Measurements from ENCODE around the gene PRXL2A. TPM values are rescaled to one million over a fixed set of nuclear protein-coding genes. Genes with fewer than 3 reads are reported as not detected.

The PRXL2A gene
- total RNA-seq, 1 experiment from 2014 or later: 122 TPM

DNA sequence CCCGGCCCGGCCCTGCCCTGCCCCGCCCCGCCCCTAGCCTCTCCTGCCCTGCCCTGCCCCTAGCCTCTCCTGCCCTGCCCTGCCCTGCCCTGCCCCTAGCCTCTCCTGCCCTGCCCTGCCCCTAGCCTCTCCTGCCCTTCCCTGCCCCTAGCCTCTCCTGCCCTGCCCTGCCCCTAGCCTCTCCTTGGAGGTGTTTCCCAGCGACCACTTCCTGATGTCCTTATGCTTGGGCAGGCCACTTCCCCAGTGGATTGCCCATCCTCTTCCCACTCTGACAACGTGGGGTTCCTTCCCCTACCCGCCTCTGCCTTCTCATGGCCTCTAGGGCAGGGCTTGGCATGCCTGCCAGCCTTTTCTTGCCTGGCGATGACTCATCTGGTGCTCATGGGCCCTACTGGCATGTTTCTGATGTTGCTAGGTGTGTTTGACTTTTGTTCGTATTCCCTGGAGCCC, 21.2 kb downstream of the PRXL2A start:
- DNase-seq (ENCODE audit: low read depth, low spot score): no peak
- in situ Hi-C loops (cut with HindIII; ENCODE audit: low pct_unique_long_range_greater_than_20kb, low sequenced_read_pairs): no loop called here

DNA sequence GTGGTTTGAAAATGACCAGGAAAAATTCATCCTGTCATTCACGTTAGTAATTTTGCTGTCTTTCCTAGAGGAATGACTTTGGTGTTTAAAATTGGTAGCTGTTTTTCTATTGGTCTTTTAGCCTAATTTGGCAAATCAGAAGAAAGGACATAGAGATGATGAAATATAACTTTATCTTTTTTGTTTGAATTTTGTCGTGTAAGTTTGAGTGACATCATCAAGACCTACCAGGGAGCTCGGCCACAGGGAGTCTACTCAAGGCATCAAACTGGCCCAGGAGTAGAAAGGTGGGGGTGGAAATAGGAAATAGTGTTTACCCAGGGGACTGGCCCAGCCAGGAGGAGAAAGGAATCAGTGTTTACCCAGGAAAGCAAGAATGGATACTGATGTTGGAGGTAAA, 24.8 kb downstream of the PRXL2A start:
- in situ Hi-C loops (cut with HindIII; ENCODE audit: low pct_unique_long_range_greater_than_20kb, low sequenced_read_pairs): no loop called here
- DNase-seq (ENCODE audit: low read depth, low spot score): no peak

DNA sequence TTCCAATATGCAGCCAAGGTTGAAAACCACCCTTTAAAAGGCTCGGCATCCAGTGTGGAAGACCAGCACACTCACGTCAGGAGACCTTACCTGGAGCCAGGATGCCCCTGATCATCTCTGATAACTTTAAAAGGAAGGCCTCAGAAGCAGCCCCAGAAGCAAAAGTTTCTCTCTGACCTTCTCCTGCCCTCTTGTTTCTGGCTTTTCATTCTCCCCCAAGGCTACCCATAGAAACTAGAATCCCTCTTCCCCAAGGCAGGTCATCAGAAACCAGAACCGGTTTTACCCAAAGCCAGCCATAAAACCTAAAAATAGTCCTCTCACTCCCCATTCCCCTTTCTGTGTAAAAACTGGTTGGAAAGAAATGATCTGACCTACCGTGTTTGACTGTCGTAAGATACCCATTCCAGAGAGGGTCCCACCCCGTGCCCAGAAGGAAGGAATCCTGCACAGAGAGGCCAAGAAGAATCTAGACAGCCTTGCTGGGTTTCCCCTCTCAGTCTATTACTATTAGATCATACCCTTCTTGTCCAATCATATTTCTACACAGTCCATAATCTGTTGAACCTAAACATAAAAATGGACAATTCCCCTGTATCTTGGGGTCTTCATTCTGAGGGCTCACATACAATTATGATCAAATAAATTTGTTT, 28.2 kb downstream of the PRXL2A start:
- in situ Hi-C loops (cut with HindIII; ENCODE audit: low pct_unique_long_range_greater_than_20kb, low sequenced_read_pairs): no loop called here
- no peak for DNase-seq (ENCODE audit: low read depth, low spot score)

DNA sequence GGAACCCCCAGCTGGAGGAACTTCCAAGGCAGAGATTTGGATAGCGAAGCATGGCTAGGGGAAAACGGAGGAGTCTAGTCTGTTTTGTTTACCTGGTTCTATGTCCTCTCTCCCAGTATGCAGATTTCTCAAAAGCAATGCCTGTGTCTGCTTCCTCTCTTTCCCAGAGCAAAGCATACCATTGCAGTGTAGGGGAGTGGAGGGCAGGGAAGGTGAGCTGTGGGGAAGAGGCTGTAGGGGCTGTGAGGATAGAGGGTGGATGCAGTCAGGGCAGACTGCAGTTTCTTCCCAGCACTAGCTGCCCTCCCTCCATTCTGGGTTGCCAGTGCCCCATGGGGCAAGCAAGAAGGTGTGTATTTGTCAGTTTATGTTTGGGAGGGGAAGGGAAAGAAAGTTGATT, 28.9 kb downstream of the PRXL2A start:
- in situ Hi-C loops (cut with HindIII; ENCODE audit: low pct_unique_long_range_greater_than_20kb, low sequenced_read_pairs): no loop called here
- no peak for DNase-seq (ENCODE audit: low read depth, low spot score)

DNA sequence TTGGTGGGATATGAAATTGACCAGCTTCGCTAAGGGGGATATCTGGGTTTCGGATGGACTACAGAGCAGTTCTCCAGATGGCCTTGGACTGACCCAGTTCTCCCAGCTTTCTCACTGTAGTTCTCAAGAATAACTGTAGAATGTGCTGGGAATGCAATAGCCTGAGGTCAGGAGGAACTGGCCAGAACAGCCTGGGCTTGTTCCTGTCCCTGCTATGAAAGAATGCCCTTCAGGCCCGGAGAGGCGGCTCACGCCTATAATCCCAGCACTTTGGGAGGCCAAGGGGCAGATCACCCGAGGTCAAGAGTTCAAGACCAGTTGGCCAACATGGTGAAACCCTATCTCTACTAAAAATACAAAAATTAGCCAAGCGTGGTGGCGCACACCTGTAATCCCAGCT, 33.5 kb downstream of the PRXL2A start:
- DNase-seq (ENCODE audit: low read depth, low spot score): no peak
- in situ Hi-C loops (cut with HindIII; ENCODE audit: low pct_unique_long_range_greater_than_20kb, low sequenced_read_pairs): no loop called here

DNA sequence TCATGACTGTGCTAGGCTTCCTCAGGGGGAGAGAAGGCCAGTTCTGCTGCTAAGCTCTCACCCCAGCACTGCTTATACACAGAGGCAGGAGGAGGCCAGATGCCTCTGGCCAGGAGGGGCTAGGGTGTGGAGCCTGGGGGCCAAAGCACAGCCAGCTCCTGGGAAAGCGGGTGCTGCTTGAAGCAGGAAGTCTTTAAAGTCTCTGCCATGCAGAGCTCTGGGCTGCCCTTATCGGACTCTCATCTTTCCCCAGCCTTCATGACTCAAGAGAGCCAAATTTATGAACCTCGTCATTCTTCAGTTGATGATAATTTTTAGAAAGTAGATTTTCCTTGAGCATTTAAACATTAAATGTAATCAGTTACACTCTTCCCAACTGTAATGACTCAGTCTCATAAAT, 34.5 kb downstream of the PRXL2A start:
- DNase-seq (ENCODE audit: low read depth, low spot score): no peak
- in situ Hi-C loops (cut with HindIII; ENCODE audit: low pct_unique_long_range_greater_than_20kb, low sequenced_read_pairs): no loop called here

DNA sequence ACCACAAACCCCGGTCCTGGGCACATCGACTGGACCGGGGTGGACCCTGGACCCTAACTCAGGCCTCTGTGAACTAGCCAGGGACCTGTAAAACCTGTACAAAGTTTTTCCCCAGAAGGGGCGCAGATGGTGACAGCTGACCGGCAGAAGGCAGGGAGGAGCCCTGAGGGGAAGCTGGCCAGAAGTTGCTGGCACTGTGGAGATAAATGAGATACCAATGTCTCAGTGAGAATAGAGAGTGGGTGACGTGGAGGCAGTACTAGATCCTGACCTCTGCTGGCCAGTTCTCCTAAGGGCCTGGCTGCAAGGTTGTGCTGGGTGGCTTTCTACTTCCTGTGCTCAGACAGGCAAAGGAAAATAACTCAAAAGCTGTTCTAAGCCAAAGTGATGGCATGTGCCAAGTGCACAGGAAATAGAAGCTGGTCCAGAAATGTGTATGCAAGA, 35.2 kb downstream of the PRXL2A start:
- DNase-seq (ENCODE audit: low read depth, low spot score): peak; percentile 69

DNA sequence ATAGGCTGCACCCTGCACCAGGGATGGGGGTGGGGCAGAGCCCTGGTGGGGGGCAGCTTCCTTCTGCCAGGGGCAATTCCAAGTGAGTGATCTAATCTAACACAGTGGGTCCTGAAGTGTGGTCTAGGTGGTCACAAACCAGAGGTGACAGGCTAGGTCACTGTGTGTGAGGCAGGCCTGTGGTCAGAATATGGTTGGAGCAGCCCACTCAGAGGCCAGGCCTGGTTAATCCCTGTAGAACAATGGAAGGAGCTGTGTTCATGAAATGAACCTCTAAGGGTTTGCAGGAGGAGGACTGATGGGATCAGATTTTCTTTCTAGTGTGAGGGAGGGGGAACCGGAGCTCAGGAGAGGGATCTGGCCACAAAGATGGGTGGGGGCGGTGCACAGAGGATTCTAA, 35.8 kb downstream of the PRXL2A start:
- DNase-seq (ENCODE audit: low read depth, low spot score): no peak
- in situ Hi-C loops (cut with HindIII; ENCODE audit: low pct_unique_long_range_greater_than_20kb, low sequenced_read_pairs): no loop called here

More for the DNA sequence above, 35.2 kb downstream of the PRXL2A start:
- in situ Hi-C loops (cut with HindIII; ENCODE audit: low pct_unique_long_range_greater_than_20kb, low sequenced_read_pairs): no loop called here

DNA sequence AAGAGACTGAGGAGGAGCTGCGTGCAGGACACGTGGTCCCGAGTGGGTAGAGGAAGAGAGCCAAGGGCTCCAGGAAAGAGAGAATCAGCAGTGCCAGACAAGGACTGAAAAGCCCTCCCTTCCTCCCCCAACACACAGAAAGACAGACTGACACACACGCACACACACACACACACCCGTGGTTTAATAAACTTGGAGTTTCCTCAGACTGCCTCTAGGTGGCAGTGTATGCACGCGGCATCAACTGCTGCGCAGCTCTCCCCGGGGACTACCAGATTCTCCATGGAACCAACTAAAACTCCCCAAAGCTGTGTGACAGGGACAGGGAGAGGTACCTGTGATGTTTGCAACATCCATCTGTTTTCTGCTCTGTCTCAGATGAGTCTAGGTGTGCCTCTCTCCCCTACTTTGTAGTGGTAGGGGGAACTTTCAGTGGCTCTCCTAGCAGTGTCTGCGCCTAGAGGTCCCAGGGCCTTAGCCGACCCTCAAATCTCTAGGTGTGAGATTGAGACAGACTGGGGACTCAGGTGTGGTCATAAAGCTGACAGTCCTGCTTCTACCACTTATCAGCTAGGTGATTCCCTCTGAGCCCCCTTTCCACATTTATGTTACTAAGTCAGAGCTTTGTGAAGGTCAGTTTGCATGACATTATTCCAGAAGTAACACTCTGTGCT, 36.4 kb downstream of the PRXL2A start:
- in situ Hi-C loops (cut with HindIII; ENCODE audit: low pct_unique_long_range_greater_than_20kb, low sequenced_read_pairs): no loop called here
- DNase-seq (ENCODE audit: low read depth, low spot score): peak; percentile 73

DNA sequence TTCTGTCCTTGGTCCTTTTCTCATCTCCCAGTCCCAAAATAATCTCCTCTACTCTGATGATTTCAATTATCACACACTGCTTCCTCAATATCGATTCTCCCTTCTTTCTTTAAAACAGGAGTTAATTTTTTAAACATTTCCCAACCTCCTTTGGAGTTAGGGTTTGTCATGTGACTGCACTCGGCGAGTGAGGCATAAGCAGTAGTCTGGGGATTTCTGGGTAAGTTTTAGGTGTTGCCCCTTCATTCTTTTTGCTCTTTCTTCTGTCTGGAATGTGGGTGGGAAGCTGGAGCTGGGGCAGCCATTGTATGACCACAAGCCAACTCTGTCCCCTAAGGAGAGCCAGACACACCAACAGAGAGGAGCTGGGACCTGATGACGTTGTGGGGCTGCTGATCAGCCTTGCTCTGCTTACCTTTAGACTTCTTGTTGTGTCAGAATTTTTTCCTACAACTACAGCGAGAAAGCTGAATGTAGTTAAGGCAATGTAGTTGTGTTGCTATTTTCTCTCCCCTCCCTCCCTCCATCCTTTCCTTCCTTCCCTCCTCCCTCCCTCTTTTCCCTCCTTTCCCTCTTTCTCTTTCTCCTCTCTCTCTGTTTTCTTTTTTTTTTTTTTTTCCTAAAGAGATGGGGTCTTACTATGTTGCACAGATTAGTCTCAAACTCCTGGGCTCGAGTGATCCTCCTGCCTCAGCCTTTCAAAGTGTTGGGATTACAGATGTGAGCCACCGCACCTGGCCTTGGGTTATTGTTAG, 39.3 kb downstream of the PRXL2A start:
- no peak for DNase-seq (ENCODE audit: low read depth, low spot score)
- in situ Hi-C loops (cut with HindIII; ENCODE audit: low pct_unique_long_range_greater_than_20kb, low sequenced_read_pairs): no loop called here

DNA sequence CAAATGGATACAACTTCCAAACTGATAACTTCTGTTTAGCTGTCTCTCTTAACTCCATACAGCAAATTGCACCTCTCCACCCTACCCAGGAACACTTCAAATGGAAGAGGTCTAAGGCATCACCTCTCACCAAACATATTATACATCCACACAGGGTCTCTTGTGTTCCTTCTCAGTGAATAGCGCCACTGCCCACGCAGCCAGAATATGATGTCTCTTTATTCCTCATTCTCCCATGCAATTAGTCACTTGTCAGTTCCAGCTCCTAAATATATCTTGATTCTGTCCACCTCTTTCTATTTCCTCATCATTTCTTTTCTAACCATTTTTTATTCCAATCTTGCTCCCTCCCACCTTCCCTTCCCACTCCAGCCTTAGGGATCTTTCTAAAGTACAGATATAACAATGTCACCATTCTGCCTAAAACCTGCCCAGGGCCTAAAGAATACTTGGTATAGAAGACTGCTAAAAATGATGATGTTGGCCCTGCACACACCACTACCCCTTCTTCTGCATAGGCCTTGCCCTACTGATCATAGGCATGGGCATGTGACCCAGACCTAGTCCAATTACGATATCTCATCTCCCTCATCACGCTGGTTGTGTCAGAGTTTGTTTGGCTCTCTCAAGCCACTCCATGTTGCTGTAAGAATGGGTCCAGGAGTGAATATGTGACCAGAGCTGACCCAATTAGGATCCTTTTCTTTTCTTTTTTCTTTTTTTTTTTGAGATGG, 40.0 kb downstream of the PRXL2A start:
- DNase-seq (ENCODE audit: low read depth, low spot score): peak; percentile 35
- in situ Hi-C loops (cut with HindIII; ENCODE audit: low pct_unique_long_range_greater_than_20kb, low sequenced_read_pairs): no loop called here

DNA sequence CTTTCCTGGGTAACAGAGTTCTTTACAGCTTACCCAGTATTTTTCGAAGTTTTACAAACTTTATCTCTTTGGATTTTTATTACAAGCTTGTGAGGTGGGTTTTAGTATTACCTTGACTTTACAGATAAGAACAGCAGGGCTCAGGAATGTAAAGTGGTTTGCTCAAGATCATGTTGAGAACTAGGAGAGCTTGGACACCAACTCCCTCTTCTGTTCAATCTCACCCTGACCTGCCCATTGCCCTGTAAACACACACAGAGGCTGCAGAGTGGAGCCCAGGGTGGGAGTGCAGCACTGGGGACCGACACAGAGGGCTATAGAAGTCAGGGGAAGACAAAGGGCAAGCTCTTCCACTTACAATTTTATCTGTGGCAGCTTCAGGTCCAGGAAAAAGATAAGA, 41.2 kb downstream of the PRXL2A start:
- DNase-seq (ENCODE audit: low read depth, low spot score): no peak
- in situ Hi-C loops (cut with HindIII; ENCODE audit: low pct_unique_long_range_greater_than_20kb, low sequenced_read_pairs): no loop called here

DNA sequence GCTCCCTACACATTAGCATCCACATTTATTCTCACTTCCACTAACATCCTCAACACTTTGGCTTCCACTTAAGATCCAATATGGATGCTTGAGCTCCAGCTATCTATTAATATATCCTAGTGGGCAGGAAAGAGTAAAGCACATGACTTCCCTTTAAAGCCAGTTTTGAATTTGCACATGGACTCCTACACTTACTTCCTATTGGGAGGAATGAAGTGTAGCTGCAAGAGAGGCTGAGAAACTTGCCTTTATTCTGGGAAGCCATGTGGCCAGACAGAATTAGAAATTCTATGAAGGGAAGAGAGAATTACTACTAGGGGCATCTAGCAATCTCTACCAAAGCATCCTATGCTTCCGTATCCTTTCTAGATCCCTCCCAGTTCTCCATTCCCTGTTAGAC, 42.8 kb downstream of the PRXL2A start:
- in situ Hi-C loops (cut with HindIII; ENCODE audit: low pct_unique_long_range_greater_than_20kb, low sequenced_read_pairs): no loop called here
- DNase-seq (ENCODE audit: low read depth, low spot score): no peak

DNA sequence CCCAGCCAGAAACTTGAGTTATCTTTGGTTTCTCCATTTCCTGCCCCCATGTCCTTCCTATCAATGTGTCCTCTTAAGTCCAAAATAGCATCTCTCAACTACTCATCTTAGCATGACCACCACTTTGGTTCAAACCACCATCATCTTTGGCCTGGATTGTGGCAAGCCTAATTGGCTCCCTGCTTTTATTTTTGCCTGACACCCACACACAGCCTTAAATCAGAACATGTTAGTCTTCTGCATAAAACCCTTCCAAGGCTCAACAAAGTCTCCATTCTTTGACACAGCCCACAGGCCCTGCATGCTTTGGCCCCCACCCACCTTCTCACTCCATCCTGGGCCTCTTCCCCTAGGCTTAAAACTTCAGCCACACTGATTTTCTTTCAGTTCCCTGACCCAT, 43.7 kb downstream of the PRXL2A start:
- DNase-seq (ENCODE audit: low read depth, low spot score): peak; percentile 60
- in situ Hi-C loops (cut with HindIII; ENCODE audit: low pct_unique_long_range_greater_than_20kb, low sequenced_read_pairs): no loop called here

DNA sequence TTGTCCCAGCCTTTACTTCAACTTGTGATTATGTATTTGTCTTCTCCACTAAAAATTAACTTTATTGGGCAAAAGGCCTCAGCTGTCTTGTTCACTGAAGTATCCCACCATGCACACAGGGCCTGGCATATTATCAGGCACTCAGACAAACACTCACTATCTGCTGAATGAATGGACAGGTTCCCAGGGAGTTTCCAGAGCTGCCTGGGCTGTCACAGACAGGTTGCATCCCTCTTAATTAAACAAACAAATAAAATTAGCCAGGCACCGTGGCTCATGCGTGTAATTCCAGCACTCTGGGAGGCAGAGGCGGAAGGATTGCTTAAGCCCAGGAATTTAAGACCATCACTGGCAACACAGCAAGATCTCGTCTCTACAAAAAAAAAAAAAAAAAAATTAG, 44.3 kb downstream of the PRXL2A start:
- DNase-seq (ENCODE audit: low read depth, low spot score): no peak
- in situ Hi-C loops (cut with HindIII; ENCODE audit: low pct_unique_long_range_greater_than_20kb, low sequenced_read_pairs): no loop called here

DNA sequence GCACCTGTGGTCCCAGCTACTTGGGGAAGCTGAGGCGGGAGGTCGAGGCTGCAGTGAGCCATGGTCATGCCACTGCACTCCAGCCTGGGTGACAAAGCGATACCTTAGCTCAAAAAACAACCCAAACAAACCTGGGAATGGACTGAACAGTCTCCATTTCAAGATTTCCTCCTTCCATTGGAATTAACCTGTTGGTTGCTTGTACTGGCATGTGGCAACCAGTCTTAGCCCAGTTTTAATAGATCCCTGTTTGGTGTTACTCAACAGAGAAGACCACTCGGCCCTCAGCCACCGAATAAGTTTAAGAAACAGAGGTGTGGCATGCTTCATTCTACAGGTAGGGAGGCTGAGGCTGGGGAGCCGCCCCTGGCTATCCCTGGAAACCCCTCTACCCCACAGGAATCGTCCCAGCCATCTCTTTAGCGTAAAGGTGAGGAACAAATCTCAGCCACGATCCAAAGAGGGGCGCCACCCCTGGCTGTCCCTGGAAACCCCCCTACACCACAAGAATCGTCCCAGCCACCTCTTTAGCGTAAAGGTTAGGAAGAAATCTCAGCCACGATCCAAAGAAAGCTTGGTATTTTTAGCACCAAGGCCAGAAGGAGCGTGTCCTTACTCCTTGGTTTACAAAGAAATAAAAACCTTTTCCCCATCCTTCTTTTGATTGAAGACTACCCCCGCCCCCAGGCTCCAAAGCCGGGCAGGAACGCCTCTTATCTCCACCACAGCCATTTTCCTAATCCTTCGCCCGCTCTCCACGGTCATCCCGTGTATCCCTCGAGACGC, 44.9 kb downstream of the PRXL2A start:
- no peak for DNase-seq (ENCODE audit: low read depth, low spot score)
- in situ Hi-C loops (cut with HindIII; ENCODE audit: low pct_unique_long_range_greater_than_20kb, low sequenced_read_pairs): no loop called here

DNA sequence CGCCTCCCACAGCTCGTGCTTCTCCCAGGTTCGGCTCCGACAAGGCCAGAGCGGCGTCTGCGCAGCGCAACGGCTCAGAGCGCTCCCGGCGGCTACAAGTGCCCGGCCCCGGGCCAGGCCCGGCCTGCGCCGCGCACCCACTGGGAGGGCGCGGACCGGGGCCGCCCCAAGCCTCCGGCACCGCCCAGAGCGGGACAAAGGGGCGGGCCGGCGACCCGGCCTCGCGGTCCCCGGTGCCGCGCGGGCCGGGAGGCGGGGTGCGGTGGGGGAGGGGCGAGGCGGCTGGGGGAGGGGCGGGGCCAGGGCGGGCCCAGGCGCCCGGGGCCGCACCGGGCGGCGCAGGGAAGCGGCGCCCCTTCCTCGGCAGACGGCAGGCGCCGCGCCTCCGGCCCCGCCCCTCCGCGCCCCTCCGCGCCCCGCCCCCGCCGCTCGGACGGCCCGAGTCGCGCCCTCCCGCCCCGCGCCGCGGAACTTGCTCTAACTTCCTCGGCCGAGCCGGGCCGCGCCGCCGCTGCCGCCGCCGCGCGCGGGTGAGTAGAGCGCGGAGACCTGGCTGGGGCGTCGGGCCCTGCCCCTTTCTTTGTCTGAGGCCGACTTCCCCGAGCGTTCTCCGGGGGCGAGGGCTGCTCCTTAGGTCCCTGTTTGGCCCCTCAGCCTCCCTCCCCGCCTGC, 45.6 kb downstream of the PRXL2A start, which contains the start of gene TSPAN14:
Gene TSPAN14 (plus strand): TSS at position 469 of the 671 bp plus-strand sequence. CDS start 34,924 bp downstream, outside the sequence.
- DNase-seq (ENCODE audit: low read depth, low spot score): peak; percentile 71
- in situ Hi-C loops (cut with HindIII; ENCODE audit: low pct_unique_long_range_greater_than_20kb, low sequenced_read_pairs): no loop called here
